SW480 (cell line): ENCODE data around the gene SMIM24.
"Not testable (repeated sequence)": the region's sequence is repeated elsewhere in the genome, so short reads cannot be mapped to it uniquely, and the experiment has no call there.

Source experiments
- DNase-seq: peaks from one replicate; pipeline ENCODE4 v3.0.0-alpha.2; 2016; ENCODE audit warnings: low spot score

SMIM24 gene

DNA sequence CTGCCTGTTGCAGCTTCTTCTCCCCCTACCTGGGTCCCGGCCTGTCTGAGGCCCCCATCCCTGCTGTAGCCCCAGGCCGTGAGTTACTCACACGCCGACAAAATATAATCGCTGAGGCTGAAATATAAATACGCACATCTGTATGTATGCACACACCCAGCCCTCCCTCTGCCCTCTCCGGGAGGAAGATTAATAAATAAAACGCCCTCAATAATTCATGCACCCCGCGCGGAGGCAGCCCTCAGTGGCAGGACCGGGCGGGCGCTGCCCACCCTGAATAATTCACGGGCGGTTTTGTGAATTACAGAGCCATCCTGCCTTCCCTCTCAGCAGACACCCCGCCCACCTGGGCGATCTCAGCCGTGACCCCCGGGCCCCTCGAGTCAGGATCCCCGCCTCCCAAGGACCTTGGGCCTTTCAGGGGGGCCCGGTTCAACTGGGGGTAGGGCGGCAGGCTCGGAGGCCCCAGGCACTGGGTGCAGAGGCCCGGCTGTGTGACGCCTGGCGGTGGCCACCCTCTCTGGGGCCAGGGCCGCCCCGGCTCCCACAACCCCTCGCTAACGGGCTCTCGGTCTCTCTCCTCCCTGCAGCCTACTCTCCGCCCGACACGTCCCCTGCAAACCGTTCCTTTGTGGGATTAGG lies 24.2 kb downstream of the SMIM24 start:
- DNase-seq, result no peak

DNA sequence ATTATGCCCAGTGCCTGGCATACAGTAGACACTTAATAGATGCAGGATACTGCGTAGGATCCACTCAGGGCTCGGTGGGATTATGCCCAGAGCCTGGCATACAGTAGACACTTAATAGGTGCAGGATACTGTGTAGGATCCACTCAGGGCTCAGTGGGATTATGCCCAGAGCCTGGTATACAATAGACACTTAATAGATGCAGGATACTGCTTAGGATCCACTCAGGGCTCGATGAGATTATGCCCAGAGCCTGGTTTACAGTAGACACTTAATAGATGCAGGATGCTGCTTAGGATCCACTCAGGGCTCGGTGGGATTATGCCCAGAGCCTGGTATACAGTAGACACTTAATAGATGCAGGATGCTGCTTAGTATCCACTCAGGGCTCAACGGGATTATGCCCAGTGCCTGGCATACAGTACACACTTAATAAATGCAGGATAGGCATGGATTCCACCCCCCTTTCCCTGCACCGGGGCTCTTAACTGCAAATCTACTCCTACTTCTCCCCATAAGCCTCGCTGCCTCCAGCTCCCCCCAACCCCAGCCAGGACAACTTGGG lies 24.9 kb downstream of the SMIM24 start:
- DNase-seq, result no peak

DNA sequence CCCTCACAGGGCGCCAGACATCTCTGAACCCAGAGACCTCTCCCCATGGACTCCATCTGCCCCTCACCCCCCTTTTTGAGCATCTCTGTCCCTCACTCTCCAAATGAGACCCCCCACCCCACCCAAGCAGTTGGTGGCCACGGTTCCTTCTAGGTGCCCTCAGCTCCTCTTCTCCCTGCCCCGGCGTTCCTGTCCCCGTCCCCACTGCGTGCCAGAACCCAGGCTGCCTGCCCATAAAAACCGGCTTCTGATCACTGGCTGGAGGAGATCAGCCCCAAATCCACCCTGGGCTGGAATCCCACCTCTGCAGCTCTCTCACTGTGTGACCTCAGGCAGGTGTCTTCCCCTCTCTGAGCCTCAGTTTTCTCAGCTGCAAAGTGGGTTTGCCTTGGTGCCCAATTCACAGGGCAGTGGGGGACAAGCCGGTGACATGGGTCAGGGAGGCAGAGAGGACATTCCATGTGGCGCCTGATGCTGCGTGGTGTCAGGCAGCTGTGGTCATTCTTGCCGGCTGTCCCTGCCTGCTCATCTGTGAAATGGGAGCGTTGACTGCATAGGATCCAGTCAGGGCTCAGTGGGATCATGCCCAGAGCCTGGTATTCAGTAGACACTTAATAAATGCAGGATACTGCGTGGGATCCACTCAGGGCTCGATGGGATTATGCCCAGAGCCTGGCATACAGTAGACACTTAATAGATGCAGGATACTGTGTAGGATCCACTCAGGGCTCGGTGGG lies 25.5 kb downstream of the SMIM24 start:
- no peak for DNase-seq

- DNase-seq, result no peak
Measured at GRCh38 chr19:3453840-3454239, 26.5 kb downstream of the SMIM24 start.

DNA sequence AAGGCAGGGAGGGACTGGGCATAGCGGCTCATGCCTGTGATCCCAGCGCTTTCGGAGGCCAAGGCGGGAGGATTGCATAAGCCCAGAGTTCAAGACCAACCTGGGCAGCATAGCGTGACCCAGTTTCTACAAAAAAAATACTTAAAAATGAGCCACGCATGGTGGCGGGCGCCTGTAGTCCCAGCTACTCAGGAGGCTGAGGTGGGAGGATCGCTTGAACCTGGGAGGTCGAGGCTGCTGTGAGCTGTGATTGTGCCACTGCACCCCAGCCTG lies 27.4 kb downstream of the SMIM24 start:
- DNase-seq, result not testable (repeated sequence)

- DNase-seq, result no peak
Measured at GRCh38 chr19:3452171-3452941, 28.0 kb downstream of the SMIM24 start.

GRCh38 chr19:3451451-3451866 lies 28.9 kb downstream of the SMIM24 start:
- no peak for DNase-seq

- peak; percentile 14 for DNase-seq
Measured at GRCh38 chr19:3450796-3451411, 29.4 kb downstream of the SMIM24 start.

- no peak for DNase-seq
Measured at GRCh38 chr19:3448616-3449334, 31.6 kb downstream of the SMIM24 start.

DNA sequence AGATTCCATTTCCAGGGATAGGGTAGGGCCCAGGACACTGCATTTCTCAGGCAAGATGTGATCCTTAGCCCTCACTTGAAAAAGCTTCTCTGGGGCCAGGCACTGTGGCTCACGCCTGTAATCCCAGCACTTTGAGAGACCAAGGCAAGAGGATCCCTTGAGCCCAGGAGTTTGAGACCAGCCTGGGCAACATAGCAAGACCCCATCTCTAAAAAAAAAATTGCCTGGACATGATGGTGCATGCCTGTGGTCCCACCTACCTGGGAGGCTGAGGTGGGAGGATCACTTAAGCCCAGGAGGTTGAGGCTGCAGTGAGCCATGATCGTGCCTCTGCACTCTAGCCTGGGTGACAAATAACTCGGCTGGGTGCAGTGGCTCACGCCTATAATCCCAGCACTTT lies 33.7 kb downstream of the SMIM24 start:
- DNase-seq, result not testable (repeated sequence)

DNA sequence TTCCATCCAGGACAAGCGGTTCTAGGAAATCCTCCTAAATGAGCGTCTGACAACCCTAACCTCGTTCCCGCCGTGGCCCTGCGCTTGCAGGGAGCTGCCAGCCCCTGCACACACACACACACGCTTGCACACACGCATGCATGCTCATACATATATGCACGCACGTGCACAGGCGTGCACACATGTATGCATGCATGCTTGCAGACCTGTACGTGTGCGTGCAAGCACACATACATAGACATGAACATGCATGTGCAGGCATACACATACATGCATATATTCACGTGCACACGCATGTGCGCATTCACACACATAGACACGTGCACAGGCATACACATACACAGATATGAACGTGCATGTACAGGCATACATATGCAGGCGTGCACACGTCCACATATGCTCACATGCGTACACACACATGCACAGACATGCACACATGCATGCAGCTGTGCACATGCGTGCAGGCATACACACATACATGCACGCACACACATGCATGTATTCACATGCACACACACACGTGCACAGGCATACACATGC lies 35.6 kb downstream of the SMIM24 start:
- DNase-seq, result no peak

- DNase-seq, result no peak
Measured at GRCh38 chr19:3443840-3444694, 36.3 kb downstream of the SMIM24 start.

- DNase-seq, result no peak
Measured at GRCh38 chr19:3442487-3443071, 37.7 kb downstream of the SMIM24 start.

DNA sequence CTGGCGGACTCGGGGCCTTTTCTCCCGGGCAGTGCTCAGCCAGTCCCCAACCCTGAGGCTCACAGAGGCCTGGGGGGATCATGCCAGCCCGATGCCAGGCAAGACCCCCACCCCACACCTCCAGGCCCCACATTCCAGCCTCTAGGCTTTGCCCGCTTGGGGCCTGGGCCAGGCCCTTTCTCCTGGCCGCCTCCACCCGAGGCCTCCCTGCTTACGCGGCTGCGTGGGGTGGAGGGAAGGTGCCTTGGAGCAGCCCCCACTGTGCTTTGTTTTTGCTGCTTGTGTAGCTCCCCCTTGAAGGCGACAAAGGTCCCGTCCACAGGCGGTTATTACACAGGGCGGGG lies 38.4 kb downstream of the SMIM24 start:
- no peak for DNase-seq

DNA sequence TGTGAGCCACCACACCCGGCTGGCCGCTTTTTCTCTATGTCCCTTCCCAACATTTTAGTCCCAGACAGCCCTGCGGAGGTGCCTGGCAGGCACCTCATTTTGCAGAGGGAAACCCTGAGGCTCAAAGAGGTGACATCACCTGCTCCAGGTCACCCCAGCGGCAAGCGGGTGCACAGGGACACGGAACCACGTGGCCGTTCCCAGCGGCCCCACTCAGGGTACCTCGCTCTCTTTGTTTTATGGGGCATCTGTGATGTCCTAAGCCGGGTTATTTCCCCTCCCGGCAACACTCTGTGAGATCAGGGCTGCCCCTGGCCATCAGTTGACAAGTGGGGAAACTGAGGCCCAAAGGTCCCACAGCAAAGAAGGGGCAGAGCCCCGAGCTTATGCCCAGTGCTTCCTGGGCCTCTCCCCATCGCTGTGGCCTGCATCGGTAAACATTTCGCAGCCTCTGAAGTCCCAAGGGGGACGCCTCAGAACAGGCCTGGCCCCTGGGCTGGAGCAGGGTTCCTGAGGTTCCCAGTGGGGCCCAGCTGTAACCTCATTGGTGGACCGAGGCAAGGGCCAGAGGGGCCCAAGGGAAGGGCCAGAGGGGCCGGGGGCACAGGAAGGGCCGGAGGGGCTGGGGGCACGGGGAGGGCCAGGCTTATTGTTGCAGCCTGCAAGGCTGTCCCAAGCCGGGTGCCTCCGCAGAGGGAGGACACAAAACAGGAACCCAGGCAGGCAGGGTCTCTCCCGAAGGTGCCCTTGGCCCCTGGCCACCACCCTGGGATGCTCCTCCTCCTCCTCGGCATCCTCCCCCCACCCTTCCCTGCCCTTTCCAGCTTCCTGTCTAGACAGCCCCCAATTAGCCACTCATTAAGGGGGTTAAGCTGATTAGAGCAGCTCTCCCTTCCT lies 39.0 kb downstream of the SMIM24 start:
- DNase-seq, result no peak

- no peak for DNase-seq
Measured at GRCh38 chr19:3440082-3440481, 40.2 kb downstream of the SMIM24 start.

DNA sequence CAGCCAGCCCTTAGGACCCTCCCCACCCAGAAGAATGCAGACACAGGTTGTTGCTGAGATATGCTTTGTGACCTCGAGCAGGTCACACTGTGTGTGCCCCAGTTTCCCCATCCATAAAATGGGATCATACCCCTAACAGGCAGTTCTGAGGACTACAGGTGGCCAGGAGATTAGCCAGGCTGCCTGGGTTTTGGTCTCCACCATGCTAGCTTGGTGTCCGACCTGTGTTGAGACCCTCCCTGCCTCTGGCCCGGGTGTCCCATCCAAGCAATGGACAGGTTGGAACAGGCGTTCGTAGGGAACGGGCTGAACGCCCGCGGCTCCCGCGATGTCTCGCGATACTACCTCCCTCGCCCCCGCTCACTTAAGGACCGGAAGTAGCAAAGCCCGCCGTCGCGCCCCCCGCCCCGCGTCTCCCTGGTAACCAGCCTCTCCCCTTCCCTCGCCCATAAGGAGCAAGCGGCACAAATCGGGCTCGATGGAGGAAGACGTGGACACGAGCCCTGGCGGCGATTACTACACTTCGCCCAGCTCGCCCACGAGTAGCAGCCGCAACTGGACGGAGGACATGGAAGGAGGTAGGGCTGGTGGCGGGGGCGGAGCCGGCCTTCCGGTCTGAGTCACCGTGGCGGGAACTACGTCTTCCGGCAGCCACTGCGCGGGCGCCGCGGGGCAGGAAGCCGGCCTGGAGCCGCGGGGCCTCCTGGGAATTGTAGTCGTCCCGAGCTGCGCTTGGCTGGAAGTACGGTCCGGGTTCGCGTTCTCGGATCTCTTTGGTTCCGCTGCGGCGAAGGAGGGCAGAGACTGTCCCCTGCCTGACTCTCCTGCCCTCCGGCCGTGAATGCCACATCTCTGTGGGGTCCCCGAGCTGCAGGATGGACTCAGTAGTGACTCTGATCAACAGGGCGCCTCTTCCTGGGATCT lies 45.4 kb downstream of the SMIM24 start:
- peak; percentile 85 for DNase-seq
